ENCODE results near the gene ELOVL7.
A peak's percentile ranks its signal among the peaks of the same experiment; 100 is the strongest.
"Not testable (repeated sequence)": the region's sequence is repeated elsewhere in the genome, so short reads cannot be mapped to it uniquely, and the experiment has no call there.

ELOVL7 gene

DNA sequence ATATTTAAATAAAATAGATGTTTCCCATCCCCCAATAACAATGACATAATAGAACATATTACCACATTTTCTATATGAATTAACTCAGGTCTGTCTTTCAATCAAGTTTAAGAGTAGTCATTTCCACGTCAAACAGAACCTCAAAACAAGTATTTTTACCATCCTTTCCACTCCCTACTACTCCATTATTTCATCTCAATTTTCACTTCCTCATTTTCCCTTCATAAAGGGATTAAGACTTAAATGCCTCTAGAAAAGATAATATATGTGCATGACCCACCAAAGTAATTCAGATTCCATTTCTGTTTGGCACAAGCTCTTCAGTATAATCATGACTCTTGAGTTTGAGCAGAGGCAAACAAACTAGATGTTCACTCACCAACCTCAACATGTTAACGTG, 40.4 kb downstream of the ELOVL7 start:
- TF ChIP-seq SPI1 (IDR thresholded peaks at IDR 0.05; ENCODE audit: low read depth, low read length) (peak; percentile 65), POLR2A (IDR thresholded peaks at IDR 0.05; ENCODE audit: low read depth, low read length) (no peak)
- DNase-seq (ENCODE audit: insufficient read length, low spot score): no peak
- no peak for FAIRE-seq

DNA sequence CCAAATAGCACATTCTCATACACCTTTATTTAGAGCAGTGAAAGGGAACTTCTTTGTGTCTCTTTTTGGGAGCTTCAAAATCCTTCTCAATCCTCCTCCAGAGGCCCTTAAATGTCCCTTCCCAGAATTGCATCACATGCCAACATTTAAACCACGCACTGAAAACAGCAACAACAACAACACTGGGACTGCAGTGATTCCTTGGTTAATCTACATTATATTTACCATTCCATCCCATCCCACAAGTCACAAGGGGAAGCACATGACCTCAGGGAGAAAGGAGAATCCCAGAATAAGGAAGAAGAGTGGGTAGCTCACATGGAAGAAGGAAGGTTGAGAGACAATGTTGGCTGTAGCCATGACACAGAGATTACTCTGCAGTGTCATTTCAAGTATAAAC, 41.1 kb downstream of the ELOVL7 start:
- FAIRE-seq (no peak), DNase-seq (ENCODE audit: insufficient read length, low spot score) (no peak)
- TF ChIP-seq POLR2AphosphoS5 (IDR thresholded peaks at IDR 0.05; ENCODE audit: low read depth, low read length) (no peak), PAX5 (IDR thresholded peaks at IDR 0.05; ENCODE audit: insufficient read depth, low read length, severe bottlenecking) (no peak), POLR2A (IDR thresholded peaks at IDR 0.05; ENCODE audit: low read depth, low read length) (no peak), SPI1 (IDR thresholded peaks at IDR 0.05; ENCODE audit: low read depth, low read length) (no peak), POU2F2 (IDR thresholded peaks at IDR 0.05; ENCODE audit: low read depth, low read length) (no peak), TAF1 (IDR thresholded peaks at IDR 0.05; ENCODE audit: low read depth, low read length) (no peak)

GRCh38 chr5:60802226-60802625, 41.8 kb downstream of the ELOVL7 start:
- DNase-seq (ENCODE audit: insufficient read length, low spot score) (no peak), FAIRE-seq (no peak)
- TF ChIP-seq POLR2A (IDR thresholded peaks at IDR 0.05; ENCODE audit: low read depth, low read length) (no peak), POU2F2 (IDR thresholded peaks at IDR 0.05; ENCODE audit: low read depth, low read length) (no peak), PAX5 (IDR thresholded peaks at IDR 0.05; ENCODE audit: insufficient read depth, low read length, severe bottlenecking) (no peak), SPI1 (IDR thresholded peaks at IDR 0.05; ENCODE audit: low read depth, low read length) (no peak), TAF1 (IDR thresholded peaks at IDR 0.05; ENCODE audit: low read depth, low read length) (no peak), POLR2AphosphoS5 (IDR thresholded peaks at IDR 0.05; ENCODE audit: low read depth, low read length) (no peak)

DNA sequence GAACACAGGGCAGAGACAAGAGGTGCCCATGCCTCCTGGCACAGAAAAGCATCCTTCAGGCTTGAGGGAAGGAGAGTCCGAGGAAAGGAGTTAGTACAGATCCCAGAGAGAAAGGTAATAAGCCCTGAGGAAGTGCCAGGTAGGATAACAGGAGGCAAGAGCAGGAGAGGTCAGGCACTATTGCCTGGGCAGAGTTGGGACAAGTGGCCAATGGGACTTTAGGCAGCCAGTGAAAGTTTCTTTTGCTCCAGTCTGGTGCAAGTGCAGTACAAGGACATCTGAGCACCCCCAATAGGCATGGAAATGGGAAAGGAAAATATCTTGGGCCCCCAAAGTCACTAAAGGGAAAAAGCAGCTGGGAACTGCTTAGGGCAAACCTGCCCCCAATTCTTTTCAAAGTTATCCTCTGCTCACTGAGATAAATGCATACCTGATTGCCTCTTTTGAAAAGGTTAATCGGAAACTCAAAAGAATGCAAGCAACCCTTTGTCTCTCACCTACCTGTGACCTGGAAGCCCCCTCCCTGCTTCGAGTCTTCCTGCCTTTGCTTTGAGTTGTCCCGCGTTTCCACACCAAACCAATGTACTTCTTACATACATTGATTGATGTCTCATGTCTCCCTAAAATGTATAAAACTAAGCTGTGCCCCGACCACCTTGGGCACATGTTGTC, 46.5 kb downstream of the ELOVL7 start:
- DNase-seq (ENCODE audit: insufficient read length, low spot score) (no peak), FAIRE-seq (no peak)
- TF ChIP-seq SPI1 (IDR thresholded peaks at IDR 0.05; ENCODE audit: low read depth, low read length): no peak
- TF ChIP-seq TAF1 (IDR thresholded peaks at IDR 0.05; ENCODE audit: low read depth, low read length): no peak
- no peak for TF ChIP-seq POLR2AphosphoS5 (IDR thresholded peaks at IDR 0.05; ENCODE audit: low read depth, low read length)
- no peak for TF ChIP-seq POLR2A (IDR thresholded peaks at IDR 0.05; ENCODE audit: low read depth, low read length)
- no peak for TF ChIP-seq PAX5 (IDR thresholded peaks at IDR 0.05; ENCODE audit: insufficient read depth, low read length, severe bottlenecking)
- TF ChIP-seq POU2F2 (IDR thresholded peaks at IDR 0.05; ENCODE audit: low read depth, low read length): no peak

GRCh38 chr5:60795424-60795950, 48.6 kb downstream of the ELOVL7 start:
- not testable (repeated sequence) for FAIRE-seq; DNase-seq (ENCODE audit: insufficient read length, low spot score)

GRCh38 chr5:60794691-60795090, 49.4 kb downstream of the ELOVL7 start:
- no peak for FAIRE-seq
- DNase-seq (ENCODE audit: insufficient read length, low spot score): no peak
- TF ChIP-seq TAF1 (IDR thresholded peaks at IDR 0.05; ENCODE audit: low read depth, low read length) (no peak), PAX5 (IDR thresholded peaks at IDR 0.05; ENCODE audit: insufficient read depth, low read length, severe bottlenecking) (no peak), SPI1 (IDR thresholded peaks at IDR 0.05; ENCODE audit: low read depth, low read length) (no peak), POU2F2 (IDR thresholded peaks at IDR 0.05; ENCODE audit: low read depth, low read length) (no peak), POLR2AphosphoS5 (IDR thresholded peaks at IDR 0.05; ENCODE audit: low read depth, low read length) (no peak), POLR2A (IDR thresholded peaks at IDR 0.05; ENCODE audit: low read depth, low read length) (no peak)

DNA sequence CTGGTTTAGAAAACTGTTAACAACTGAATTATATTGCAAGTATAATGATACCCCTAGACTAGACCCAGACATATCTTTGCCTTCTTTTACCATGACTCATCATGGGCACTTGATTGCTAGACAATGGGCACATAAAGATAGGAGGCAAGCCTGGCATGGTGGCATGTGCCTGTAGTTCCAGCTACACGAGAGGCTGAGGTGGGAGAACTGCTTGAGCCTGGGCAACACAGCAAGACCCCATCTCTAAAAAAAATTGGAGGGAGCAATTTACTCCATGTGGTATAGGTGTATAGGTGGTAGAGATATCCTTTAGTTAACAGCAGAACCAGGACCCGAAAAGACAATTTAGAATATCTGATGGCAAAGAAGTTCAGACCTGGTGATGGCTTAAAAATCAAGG, 51.6 kb downstream of the ELOVL7 start:
- DNase-seq (ENCODE audit: insufficient read length, low spot score) (no peak), FAIRE-seq (no peak)
- no peak for TF ChIP-seq POLR2A (IDR thresholded peaks at IDR 0.05; ENCODE audit: low read depth, low read length)
- no peak for TF ChIP-seq POU2F2 (IDR thresholded peaks at IDR 0.05; ENCODE audit: low read depth, low read length)
- no peak for TF ChIP-seq TAF1 (IDR thresholded peaks at IDR 0.05; ENCODE audit: low read depth, low read length)
- TF ChIP-seq SPI1 (IDR thresholded peaks at IDR 0.05; ENCODE audit: low read depth, low read length): no peak
- no peak for TF ChIP-seq POLR2AphosphoS5 (IDR thresholded peaks at IDR 0.05; ENCODE audit: low read depth, low read length)
- TF ChIP-seq PAX5 (IDR thresholded peaks at IDR 0.05; ENCODE audit: insufficient read depth, low read length, severe bottlenecking): no peak

DNA sequence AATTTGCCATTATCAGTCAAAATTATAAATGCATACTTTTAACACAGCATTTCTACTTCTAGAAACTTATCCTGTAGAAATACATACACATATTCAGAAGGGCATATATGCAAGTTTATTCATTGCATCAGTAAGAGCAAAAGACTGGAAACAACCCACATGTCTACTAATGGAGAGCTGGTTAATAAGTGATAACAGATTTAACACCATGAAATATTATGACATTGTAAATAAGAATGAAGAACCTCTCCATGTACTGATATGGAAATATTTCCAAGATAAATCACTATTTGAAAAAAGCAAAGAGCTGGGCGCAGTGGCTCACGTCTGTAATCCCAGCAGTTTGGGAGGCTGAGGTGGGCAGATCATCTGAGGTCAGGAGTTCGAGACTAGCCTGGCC, 54.5 kb downstream of the ELOVL7 start:
- DNase-seq (ENCODE audit: insufficient read length, low spot score) (no peak), FAIRE-seq (no peak)
- TF ChIP-seq SPI1 (IDR thresholded peaks at IDR 0.05; ENCODE audit: low read depth, low read length) (no peak), PAX5 (IDR thresholded peaks at IDR 0.05; ENCODE audit: insufficient read depth, low read length, severe bottlenecking) (no peak), POLR2A (IDR thresholded peaks at IDR 0.05; ENCODE audit: low read depth, low read length) (no peak), POLR2AphosphoS5 (IDR thresholded peaks at IDR 0.05; ENCODE audit: low read depth, low read length) (no peak), POU2F2 (IDR thresholded peaks at IDR 0.05; ENCODE audit: low read depth, low read length) (no peak), TAF1 (IDR thresholded peaks at IDR 0.05; ENCODE audit: low read depth, low read length) (no peak)

- no peak for FAIRE-seq
- TF ChIP-seq TAF1 (IDR thresholded peaks at IDR 0.05; ENCODE audit: low read depth, low read length): no peak
- TF ChIP-seq POU2F2 (IDR thresholded peaks at IDR 0.05; ENCODE audit: low read depth, low read length): no peak
- no peak for TF ChIP-seq POLR2A (IDR thresholded peaks at IDR 0.05; ENCODE audit: low read depth, low read length)
- no peak for TF ChIP-seq POLR2AphosphoS5 (IDR thresholded peaks at IDR 0.05; ENCODE audit: low read depth, low read length)
- no peak for TF ChIP-seq SPI1 (IDR thresholded peaks at IDR 0.05; ENCODE audit: low read depth, low read length)
- TF ChIP-seq PAX5 (IDR thresholded peaks at IDR 0.05; ENCODE audit: insufficient read depth, low read length, severe bottlenecking): no peak
- DNase-seq (ENCODE audit: insufficient read length, low spot score): no peak
These were observed 55.1 kb downstream of the ELOVL7 start for GRCh38 chr5:60788863-60789513.

- DNase-seq (ENCODE audit: insufficient read length, low spot score) (no peak), FAIRE-seq (no peak)
- no peak for TF ChIP-seq TAF1 (IDR thresholded peaks at IDR 0.05; ENCODE audit: low read depth, low read length)
- no peak for TF ChIP-seq SPI1 (IDR thresholded peaks at IDR 0.05; ENCODE audit: low read depth, low read length)
- no peak for TF ChIP-seq POU2F2 (IDR thresholded peaks at IDR 0.05; ENCODE audit: low read depth, low read length)
- TF ChIP-seq POLR2A (IDR thresholded peaks at IDR 0.05; ENCODE audit: low read depth, low read length): no peak
- TF ChIP-seq POLR2AphosphoS5 (IDR thresholded peaks at IDR 0.05; ENCODE audit: low read depth, low read length): no peak
- no peak for TF ChIP-seq PAX5 (IDR thresholded peaks at IDR 0.05; ENCODE audit: insufficient read depth, low read length, severe bottlenecking)
These were observed 64.6 kb downstream of the ELOVL7 start for GRCh38 chr5:60779466-60779865.

Data from GM12891 (cell line).